GM12891 (cell line): ENCODE results near the gene SDCCAG8.

Experiments
- POLR2A ChIP-seq: IDR thresholded peaks from 2 replicates; pipeline ENCODE4 v1.6.1; 2011; ENCODE audit warnings: low read depth, low read length, control low read depth
- TAF1 ChIP-seq: IDR thresholded peaks from 2 replicates; pipeline ENCODE4 v1.6.1; 2011; ENCODE audit warnings: low read depth, low read length, control low read depth

DNA sequence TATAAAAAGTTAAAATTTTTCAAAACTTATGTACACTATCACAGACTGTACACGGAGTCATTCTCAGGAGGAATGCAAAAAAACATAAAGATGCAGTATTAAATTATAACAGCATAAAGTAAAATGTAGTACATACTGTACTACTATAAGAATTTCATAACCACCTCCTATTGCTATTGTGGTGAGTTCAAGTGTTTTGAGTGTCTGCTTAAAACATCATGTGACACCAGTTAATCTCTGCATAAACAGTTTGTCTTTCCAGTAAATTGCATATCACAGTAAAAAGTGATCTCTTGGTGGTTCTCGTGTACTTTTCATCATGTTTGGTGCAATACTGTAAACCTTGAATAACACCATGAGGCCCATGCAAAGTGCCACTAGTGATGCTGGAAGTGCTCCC is 45.2 kb downstream of the SDCCAG8 start:
- TF ChIP-seq TAF1 (no peak), POLR2A (no peak)
